ENCODE measurements around the gene AGAP1. TPM values are rescaled to one million over a fixed set of nuclear protein-coding genes. Genes with fewer than 3 reads are reported as not detected.
A peak's percentile ranks its signal among the peaks of the same experiment; 100 is the strongest.

Gene AGAP1
- total RNA-seq, 1 donor from 2014 or later: 20.4 TPM

- Mint-ChIP-seq H3K9me3 (no peaks in the 10 kb centered on the region), H3K4me1 (peaks cover 33% of the 10 kb centered on the region), H3K36me3 (peaks cover 2% of the 10 kb centered on the region), H3K4me3 (no peak overlapping the region), H3K27me3 (ENCODE audit: insufficient read depth, low read depth) (peaks cover 2% of the 10 kb centered on the region), H3K27ac (no peak overlapping the region)
- peaks cover 22% of the 10 kb centered on the region for H3K79me2 ChIP-seq (ENCODE audit: low read depth)
- H3K9me3 ChIP-seq (ENCODE audit: low read depth): no peaks in the 10 kb centered on the region
- no peak overlapping the region for H3K4me3 ChIP-seq
- H3K27me3 ChIP-seq: no peaks in the 10 kb centered on the region
- no peaks in the 10 kb centered on the region for H3K4me1 ChIP-seq
- H4K20me1 ChIP-seq (ENCODE audit: low read depth): peaks cover 69% of the 10 kb centered on the region
- TF ChIP-seq EZH2 (IDR thresholded peaks at IDR 0.05) (no peak), EZH2phosphoT487 (IDR thresholded peaks at IDR 0.05) (no peak), CTCF (IDR thresholded peaks at IDR 0.05) (no peak)
- H2AFZ ChIP-seq (replicated peaks): no peak overlapping the region
- no peak for DNase-seq (ENCODE audit: low spot score)
- no peaks in the 10 kb centered on the region for H3F3A ChIP-seq (ENCODE audit: low read depth)
- no peak overlapping the region for H3K4me2 ChIP-seq
- H3K9ac ChIP-seq: no peak overlapping the region
- no peak overlapping the region for H3K27ac ChIP-seq
- no peaks in the 10 kb centered on the region for H3K36me3 ChIP-seq
Observed at GRCh38 chr2:235592430-235592829, 98.6 kb downstream of the AGAP1 start.

- Mint-ChIP-seq H3K4me1 (peaks cover 33% of the 10 kb centered on the region), H3K27me3 (ENCODE audit: insufficient read depth, low read depth) (peaks cover 2% of the 10 kb centered on the region), H3K36me3 (peaks cover 2% of the 10 kb centered on the region), H3K27ac (no peak overlapping the region), H3K9me3 (no peaks in the 10 kb centered on the region), H3K4me3 (no peak overlapping the region)
- Histone ChIP-seq H3F3A (ENCODE audit: low read depth) (no peaks in the 10 kb centered on the region), H3K36me3 (no peaks in the 10 kb centered on the region), H3K4me2 (no peak overlapping the region), H2AFZ (replicated peaks) (no peak overlapping the region), H3K9me3 (ENCODE audit: low read depth) (no peaks in the 10 kb centered on the region), H3K9ac (no peak overlapping the region), H3K27ac (no peak overlapping the region), H4K20me1 (ENCODE audit: low read depth) (peaks cover 65% of the 10 kb centered on the region), H3K4me1 (no peaks in the 10 kb centered on the region), H3K27me3 (no peaks in the 10 kb centered on the region), H3K79me2 (ENCODE audit: low read depth) (peaks cover 23% of the 10 kb centered on the region), H3K4me3 (no peak overlapping the region)
- no peak for TF ChIP-seq EZH2 (IDR thresholded peaks at IDR 0.05)
- no peak for TF ChIP-seq EZH2phosphoT487 (IDR thresholded peaks at IDR 0.05)
- TF ChIP-seq CTCF (IDR thresholded peaks at IDR 0.05): no peak
- no peak for DNase-seq (ENCODE audit: low spot score)
Observed at GRCh38 chr2:235592836-235593235, 99.0 kb downstream of the AGAP1 start.

GRCh38 chr2:235594041-235594440 is 100.2 kb downstream of the AGAP1 start:
- TF ChIP-seq CTCF (IDR thresholded peaks at IDR 0.05): peak; percentile 82
- TF ChIP-seq EZH2phosphoT487 (IDR thresholded peaks at IDR 0.05): no peak
- no peak overlapping the region for H3K4me3 ChIP-seq
- H3K27ac Mint-ChIP-seq: no peak overlapping the region
- peaks cover 2% of the 10 kb centered on the region for H3K27me3 Mint-ChIP-seq (ENCODE audit: insufficient read depth, low read depth)
- no peaks in the 10 kb centered on the region for H3K9me3 ChIP-seq (ENCODE audit: low read depth)
- H3K4me2 ChIP-seq: no peak overlapping the region
- H3K4me1 ChIP-seq: no peaks in the 10 kb centered on the region
- H3K4me1 Mint-ChIP-seq: peaks cover 38% of the 10 kb centered on the region
- H3K79me2 ChIP-seq (ENCODE audit: low read depth): peaks cover 27% of the 10 kb centered on the region
- H3K9ac ChIP-seq: no peak overlapping the region
- no peaks in the 10 kb centered on the region for H3K9me3 Mint-ChIP-seq
- no peak overlapping the region for H3K27ac ChIP-seq
- H4K20me1 ChIP-seq (ENCODE audit: low read depth): peaks cover 70% of the 10 kb centered on the region
- H3K4me3 Mint-ChIP-seq: no peak overlapping the region
- H3K36me3 ChIP-seq: no peaks in the 10 kb centered on the region
- H3K36me3 Mint-ChIP-seq: peaks cover 5% of the 10 kb centered on the region
- peak; percentile 80 for DNase-seq (ENCODE audit: low spot score)
- no peaks in the 10 kb centered on the region for H3K27me3 ChIP-seq
- no peaks in the 10 kb centered on the region for H3F3A ChIP-seq (ENCODE audit: low read depth)
- no peak overlapping the region for H2AFZ ChIP-seq (replicated peaks)

All from neural progenitor cell (in vitro differentiated cells).